H9 (cell line): ENCODE data around the gene NUDT7. TPM values are rescaled to one million over a fixed set of nuclear protein-coding genes. Genes with fewer than 3 reads are reported as not detected.

ENCODE experiments used
- DNase-seq: peaks from one replicate; pipeline ENCODE4 v3.0.0-alpha.2; 2017
- H2AFZ ChIP-seq: one replicate; pipeline ENCODE4 v1.6.1; 2013; ENCODE audit warnings: mild to moderate bottlenecking, low read length, control low read depth, moderate library complexity
- H2AK5ac ChIP-seq: 2 replicates; pipeline ENCODE4 v1.6.1; 2013; ENCODE audit warnings: low read length, control low read depth, mixed read lengths; ENCODE audit not compliant: insufficient read length
- H2BK120ac ChIP-seq: one replicate; pipeline ENCODE4 v1.6.1; 2013; ENCODE audit warnings: low read depth, mild to moderate bottlenecking, low read length, control low read depth, inconsistent platforms; ENCODE audit not compliant: poor library complexity, severe bottlenecking
- H2BK12ac ChIP-seq: 2 replicates; pipeline ENCODE4 v1.6.1; 2013; ENCODE audit warnings: low read length, control low read depth, mixed read lengths, low read depth; ENCODE audit not compliant: insufficient read length
- H2BK15ac ChIP-seq: 2 replicates; pipeline ENCODE4 v1.6.1; 2013; ENCODE audit warnings: low read depth, low read length, control low read depth
- H2BK20ac ChIP-seq: one replicate; pipeline ENCODE4 v1.6.1; 2013; ENCODE audit warnings: low read depth, mild to moderate bottlenecking, low read length, control low read depth, inconsistent platforms; ENCODE audit not compliant: poor library complexity, severe bottlenecking
- H2BK5ac ChIP-seq: 2 replicates; pipeline ENCODE4 v1.6.1; 2013; ENCODE audit warnings: low read length, control low read depth, mixed read lengths; ENCODE audit not compliant: insufficient read length
- H3K14ac ChIP-seq: 2 replicates; pipeline ENCODE4 v1.6.1; 2013; ENCODE audit warnings: low read length, control low read depth; ENCODE audit not compliant: insufficient read depth
- H3K18ac ChIP-seq: 2 replicates; pipeline ENCODE4 v1.6.1; 2013; ENCODE audit warnings: low read depth, mild to moderate bottlenecking, mixed read lengths, low read length, control low read depth; ENCODE audit not compliant: insufficient read length
- H3K23ac ChIP-seq: 2 replicates; pipeline ENCODE4 v1.6.1; 2013; ENCODE audit warnings: low read length, control low read depth, mixed read lengths, low read depth; ENCODE audit not compliant: insufficient read length
- H3K23me2 ChIP-seq: 2 replicates; pipeline ENCODE4 v1.6.1; 2013; ENCODE audit warnings: low read depth, mild to moderate bottlenecking, mixed read lengths, low read length, control low read depth; ENCODE audit not compliant: insufficient read length, poor library complexity, severe bottlenecking
- H3K27ac ChIP-seq: 2 replicates; pipeline ENCODE4 v1.5.1; 2013; ENCODE audit warnings: low read length, control low read depth, mixed read lengths, low read depth; ENCODE audit not compliant: insufficient read length
- H3K27me3 ChIP-seq: 2 replicates; pipeline ENCODE4 v1.6.1; 2013; ENCODE audit warnings: low read length, control low read depth, inconsistent platforms; ENCODE audit not compliant: insufficient read depth
- H3K4ac ChIP-seq: 2 replicates; pipeline ENCODE4 v1.6.1; 2013; ENCODE audit warnings: low read depth, mild to moderate bottlenecking, control low read depth, inconsistent platforms, low read length, moderate library complexity
- H3K4me1 ChIP-seq: 2 replicates; pipeline ENCODE4 v1.6.1; 2013; ENCODE audit warnings: low read length, control low read depth, inconsistent platforms; ENCODE audit not compliant: insufficient read depth
- H3K4me2 ChIP-seq: 2 replicates; pipeline ENCODE4 v1.6.1; 2013; ENCODE audit warnings: low read length, control low read depth, mixed read lengths; ENCODE audit not compliant: insufficient read length, insufficient read depth
- H3K56ac ChIP-seq: 2 replicates; pipeline ENCODE4 v1.6.1; 2013; ENCODE audit warnings: low read depth, mild to moderate bottlenecking, mixed read lengths, low read length, control low read depth; ENCODE audit not compliant: insufficient read length
- H3K79me1 ChIP-seq: 2 replicates; pipeline ENCODE4 v1.6.1; 2013; ENCODE audit warnings: low read depth, mild to moderate bottlenecking, moderate library complexity, low read length, control low read depth, inconsistent platforms; ENCODE audit not compliant: insufficient read depth, poor library complexity, severe bottlenecking
- H3K79me2 ChIP-seq: 2 replicates; pipeline ENCODE4 v1.6.1; 2013; ENCODE audit warnings: low read length, control low read depth, inconsistent platforms; ENCODE audit not compliant: insufficient read depth
- H3K9ac ChIP-seq: 2 replicates; pipeline ENCODE4 v1.6.1; 2013; ENCODE audit warnings: low read length, control low read depth, mixed read lengths; ENCODE audit not compliant: insufficient read length; ENCODE audit errors: extremely low read depth
- H3K9me3 ChIP-seq: one replicate; pipeline ENCODE4 v1.6.1; 2013; ENCODE audit warnings: low read depth, low read length, inconsistent platforms; ENCODE audit not compliant: control insufficient read depth
- H3T11ph ChIP-seq: one replicate; pipeline ENCODE4 v1.6.1; 2013; ENCODE audit warnings: mild to moderate bottlenecking, low read length, control low read depth, inconsistent platforms
- H4K20me1 ChIP-seq: one replicate; pipeline ENCODE4 v1.6.1; 2013; ENCODE audit not compliant: control insufficient read depth, insufficient read length, insufficient read depth
- H4K5ac ChIP-seq: 2 replicates; pipeline ENCODE4 v1.6.1; 2013; ENCODE audit warnings: low read depth, mild to moderate bottlenecking, mixed read lengths, low read length, control low read depth; ENCODE audit not compliant: insufficient read length
- H4K8ac ChIP-seq: replicated peaks from 2 replicates; pipeline ENCODE4 v1.6.1; 2013; ENCODE audit warnings: low read length, control low read depth, mixed read lengths, low read depth; ENCODE audit not compliant: insufficient read length
- H4K91ac ChIP-seq: 2 replicates; pipeline ENCODE4 v1.6.1; 2013; ENCODE audit warnings: low read depth, mild to moderate bottlenecking, moderate library complexity, mixed read lengths, low read length, control low read depth; ENCODE audit not compliant: insufficient read length
- H3K27ac Mint-ChIP-seq, 3 experiments: 2 replicates in 2 of 3; 3 replicates in 1 of 3; pipeline ENCODE4 v1.8.0; 2020 to 2021; ENCODE audit warnings: mixed read lengths in 3 of 3, mild to moderate bottlenecking in 1 of 3, moderate library complexity in 1 of 3
- H3K27me3 Mint-ChIP-seq: 2 replicates; pipeline ENCODE4 v1.8.0; 2021; ENCODE audit warnings: low read depth, mild to moderate bottlenecking, moderate library complexity, mixed read lengths
- H3K36me3 Mint-ChIP-seq, 3 experiments: 2 replicates in 2 of 3; 3 replicates in 1 of 3; pipeline ENCODE4 v1.8.0; 2020 to 2021; ENCODE audit warnings: low read depth in 3 of 3, mixed read lengths in 3 of 3; ENCODE audit not compliant: insufficient read depth in 1 of 3
- H3K4me1 Mint-ChIP-seq, 2 experiments: 2 replicates each; pipeline ENCODE4 v1.8.0; 2020; ENCODE audit warnings: mixed read lengths in 2 of 2
- H3K4me3 Mint-ChIP-seq, 2 experiments: 2 replicates in 1 of 2; 3 replicates in 1 of 2; pipeline ENCODE4 v1.8.0; 2020 to 2021; ENCODE audit warnings: mild to moderate bottlenecking in 2 of 2, mixed read lengths in 2 of 2, moderate library complexity in 1 of 2
- H3K9me3 Mint-ChIP-seq, 2 experiments: 2 replicates in 1 of 2; 3 replicates in 1 of 2; pipeline ENCODE4 v1.8.0; 2020; ENCODE audit warnings: mild to moderate bottlenecking in 2 of 2, mixed read lengths in 2 of 2, moderate library complexity in 1 of 2
- CTCF ChIP-seq: fragments of 200-600 bp; sonication (generic); conservative IDR thresholded peaks from 3 replicates; pipeline ENCODE4 v1.8.0; 2021; ENCODE audit warnings: antibody characterized with exemption, mild to moderate bottlenecking
- WGBS: extraction: QIAGEN DNeasy Blood & Tissue Kit; methylation state at CpG from one replicate; pipeline ENCODE4 v1.1.7; 2013; ENCODE audit warnings: missing lambda C conversion rate, low lambda C conversion rate, mixed read lengths; ENCODE audit not compliant: insufficient read length; ENCODE audit errors: extremely low coverage; 5-methylcytosine and 5-hydroxymethylcytosine counted together
- total RNA-seq: library from RNA; stranded (reverse); gene quantifications from 2 replicates; pipeline ENCODE4 v1.2.1, GENCODE V29; 2021

Gene NUDT7
- total RNA-seq, 1 experiment from 2014 or later, result 6.8 TPM

DNA sequence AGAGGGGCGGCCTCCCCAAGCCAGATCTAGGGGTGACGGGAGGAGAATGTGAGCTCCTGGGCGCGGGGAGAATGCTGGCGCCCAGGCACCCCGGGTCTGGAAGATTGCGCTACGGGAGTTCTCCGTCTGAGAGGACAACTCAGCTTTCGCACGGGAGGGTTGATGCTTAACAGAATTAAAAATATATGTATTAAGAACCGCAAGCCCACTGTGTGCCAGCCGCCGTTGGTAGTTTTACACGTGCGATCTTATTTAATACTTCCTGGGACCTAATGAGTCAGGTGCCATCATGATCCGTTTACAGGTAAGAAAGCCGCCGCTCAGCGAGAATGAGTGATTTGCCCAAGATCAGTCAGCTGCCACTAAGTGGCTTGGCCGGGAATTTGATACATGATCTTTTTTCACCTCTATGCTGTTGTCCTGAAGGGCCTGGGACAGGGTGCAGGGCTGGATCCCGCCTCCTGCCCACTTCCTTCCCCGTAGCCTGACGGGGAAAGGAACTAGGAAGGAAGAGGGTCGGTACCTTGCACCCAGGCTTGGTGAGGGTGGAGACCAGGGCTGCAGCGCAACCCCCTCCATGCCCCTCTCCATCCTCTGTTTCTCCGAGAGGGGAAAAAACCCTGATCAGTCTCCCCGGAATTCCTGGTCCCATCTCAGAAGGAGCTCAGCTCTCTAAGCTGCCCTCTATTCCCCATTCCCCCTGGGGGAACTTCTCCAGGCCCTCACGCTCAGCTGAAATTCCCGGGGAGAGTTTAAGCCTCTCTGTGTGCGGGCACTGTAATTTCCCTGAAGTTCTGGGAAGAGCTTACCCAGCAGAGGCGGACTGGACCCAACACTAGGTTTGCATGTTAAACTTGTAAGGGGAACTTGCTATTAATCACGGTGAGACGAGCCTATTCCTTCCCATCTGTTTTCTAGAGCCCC, 67.0 kb downstream of the NUDT7 start:
- peak overlapping the region; percentile 99 for H3K4me2 ChIP-seq
- H3K56ac ChIP-seq, result no peak overlapping the region
- H4K5ac ChIP-seq, result no peak overlapping the region
- H2AFZ ChIP-seq, result no peak overlapping the region
- no peak overlapping the region for H3K14ac ChIP-seq
- H3K79me2 ChIP-seq, result peaks cover 4% of the 10 kb centered on the region; the same call in 1 of the 2 replicates
- H3K79me1 ChIP-seq, result no peaks in the 10 kb centered on the region
- no peaks in the 10 kb centered on the region for H3K9me3 ChIP-seq
- H3K4me1 ChIP-seq, result no peaks in the 10 kb centered on the region; the same call in 1 of the 2 replicates
- H3K9ac ChIP-seq, result peak overlapping the region; percentile 16
- peaks cover 10% of the 10 kb centered on the region; the same call in 1 of the 2 replicates for H3K27me3 ChIP-seq
- peak; percentile 39 for DNase-seq
- peaks cover 26 to 30% of the 10 kb centered on the region in 2 experiments for H3K4me1 Mint-ChIP-seq
- H2BK15ac ChIP-seq, result no peak overlapping the region
- H3K27me3 Mint-ChIP-seq, result peaks cover 52% of the 10 kb centered on the region
- no CpG with 5 or more reads among the region's 34 CpGs for WGBS
- peaks cover 21% of the 10 kb centered on the region for H3K23me2 ChIP-seq
- no peaks in the 10 kb centered on the region for H4K20me1 ChIP-seq
- H3K18ac ChIP-seq, result no peak overlapping the region
- no peak overlapping the region for H3T11ph ChIP-seq
- no peak overlapping the region for H2BK120ac ChIP-seq
- no peak overlapping the region for H4K91ac ChIP-seq
- H2AK5ac ChIP-seq, result no peak overlapping the region
- no peak overlapping the region for H3K23ac ChIP-seq
- peak overlapping the region; percentile 93 to 96 for H3K4me3 Mint-ChIP-seq
- TF ChIP-seq CTCF, result no peak
- no peaks in the 10 kb centered on the region for H3K9me3 Mint-ChIP-seq
- no peak overlapping the region for H2BK5ac ChIP-seq
- no peak overlapping the region for H2BK12ac ChIP-seq
- peaks cover 0 to 2% (median 0%) of the 10 kb centered on the region in 3 experiments; a peak in 3 of 7 replicates for H3K36me3 Mint-ChIP-seq
- H3K4ac ChIP-seq, result no peak overlapping the region
- H3K27ac ChIP-seq, result no peak overlapping the region
- H3K27ac Mint-ChIP-seq, result no peak overlapping the region
- no peak overlapping the region for H4K8ac ChIP-seq
- H2BK20ac ChIP-seq, result no peak overlapping the region
